ENCODE measurements around the gene DCAKD.

Gene DCAKD

GRCh38 chr17:44982113-44982702, 69.2 kb downstream of the DCAKD start:
- ATAC-seq: no peak

GRCh38 chr17:44981221-44981968, 70.0 kb downstream of the DCAKD start:
- no peak for TF ChIP-seq SNAI2 (CRISPR knock-in tag; IDR thresholded peaks at IDR 0.05)
- no peak for TF ChIP-seq OSR1 (CRISPR knock-in tag; IDR thresholded peaks at IDR 0.05)
- no peak for TF ChIP-seq TCF4 (CRISPR knock-in tag; IDR thresholded peaks at IDR 0.05; ENCODE audit: borderline replicate concordance)
- TF ChIP-seq BACH2 (CRISPR knock-in tag; IDR thresholded peaks at IDR 0.05; ENCODE audit: borderline replicate concordance): no peak
- TF ChIP-seq ZFP3 (CRISPR knock-in tag; IDR thresholded peaks at IDR 0.05): no peak
- TF ChIP-seq, protein P1, sequence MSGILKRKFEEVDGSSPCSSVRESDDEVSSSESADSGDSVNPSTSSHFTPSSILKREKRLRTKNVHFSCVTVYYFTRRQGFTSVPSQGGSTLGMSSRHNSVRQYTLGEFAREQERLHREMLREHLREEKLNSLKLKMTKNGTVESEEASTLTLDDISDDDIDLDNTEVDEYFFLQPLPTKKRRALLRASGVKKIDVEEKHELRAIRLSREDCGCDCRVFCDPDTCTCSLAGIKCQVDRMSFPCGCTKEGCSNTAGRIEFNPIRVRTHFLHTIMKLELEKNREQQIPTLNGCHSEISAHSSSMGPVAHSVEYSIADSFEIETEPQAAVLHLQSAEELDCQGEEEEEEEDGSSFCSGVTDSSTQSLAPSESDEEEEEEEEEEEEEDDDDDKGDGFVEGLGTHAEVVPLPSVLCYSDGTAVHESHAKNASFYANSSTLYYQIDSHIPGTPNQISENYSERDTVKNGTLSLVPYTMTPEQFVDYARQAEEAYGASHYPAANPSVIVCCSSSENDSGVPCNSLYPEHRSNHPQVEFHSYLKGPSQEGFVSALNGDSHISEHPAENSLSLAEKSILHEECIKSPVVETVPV (CRISPR knock-in tag; IDR thresholded peaks at IDR 0.05): no peak
- TF ChIP-seq, protein P2, sequence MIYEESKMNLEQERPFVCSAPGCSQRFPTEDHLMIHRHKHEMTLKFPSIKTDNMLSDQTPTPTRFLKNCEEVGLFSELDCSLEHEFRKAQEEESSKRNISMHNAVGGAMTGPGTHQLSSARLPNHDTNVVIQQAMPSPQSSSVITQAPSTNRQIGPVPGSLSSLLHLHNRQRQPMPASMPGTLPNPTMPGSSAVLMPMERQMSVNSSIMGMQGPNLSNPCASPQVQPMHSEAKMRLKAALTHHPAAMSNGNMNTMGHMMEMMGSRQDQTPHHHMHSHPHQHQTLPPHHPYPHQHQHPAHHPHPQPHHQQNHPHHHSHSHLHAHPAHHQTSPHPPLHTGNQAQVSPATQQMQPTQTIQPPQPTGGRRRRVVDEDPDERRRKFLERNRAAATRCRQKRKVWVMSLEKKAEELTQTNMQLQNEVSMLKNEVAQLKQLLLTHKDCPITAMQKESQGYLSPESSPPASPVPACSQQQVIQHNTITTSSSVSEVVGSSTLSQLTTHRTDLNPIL (CRISPR knock-in tag; IDR thresholded peaks at IDR 0.05; ENCODE audit: low read depth): no peak
- no peak for TF ChIP-seq TOX (CRISPR knock-in tag; IDR thresholded peaks at IDR 0.05; ENCODE audit: borderline replicate concordance)
- TF ChIP-seq, protein P3, sequence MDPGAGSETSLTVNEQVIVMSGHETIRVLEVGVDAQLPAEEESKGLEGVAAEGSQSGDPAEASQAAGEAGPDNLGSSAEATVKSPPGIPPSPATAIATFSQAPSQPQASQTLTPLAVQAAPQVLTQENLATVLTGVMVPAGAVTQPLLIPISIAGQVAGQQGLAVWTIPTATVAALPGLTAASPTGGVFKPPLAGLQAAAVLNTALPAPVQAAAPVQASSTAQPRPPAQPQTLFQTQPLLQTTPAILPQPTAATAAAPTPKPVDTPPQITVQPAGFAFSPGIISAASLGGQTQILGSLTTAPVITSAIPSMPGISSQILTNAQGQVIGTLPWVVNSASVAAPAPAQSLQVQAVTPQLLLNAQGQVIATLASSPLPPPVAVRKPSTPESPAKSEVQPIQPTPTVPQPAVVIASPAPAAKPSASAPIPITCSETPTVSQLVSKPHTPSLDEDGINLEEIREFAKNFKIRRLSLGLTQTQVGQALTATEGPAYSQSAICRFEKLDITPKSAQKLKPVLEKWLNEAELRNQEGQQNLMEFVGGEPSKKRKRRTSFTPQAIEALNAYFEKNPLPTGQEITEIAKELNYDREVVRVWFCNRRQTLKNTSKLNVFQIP (CRISPR knock-in tag; IDR thresholded peaks at IDR 0.05; ENCODE audit: borderline replicate concordance, low read depth): no peak
- no peak for TF ChIP-seq ZFP30 (CRISPR knock-in tag; IDR thresholded peaks at IDR 0.05)
- no peak for TF ChIP-seq ISL1 (CRISPR knock-in tag; IDR thresholded peaks at IDR 0.05)
- no peak for TF ChIP-seq PATZ1 (CRISPR knock-in tag; IDR thresholded peaks at IDR 0.05; ENCODE audit: borderline replicate concordance)
- TF ChIP-seq ESRRG (CRISPR knock-in tag; IDR thresholded peaks at IDR 0.05): no peak
- no peak for TF ChIP-seq TSHZ2 (CRISPR knock-in tag; IDR thresholded peaks at IDR 0.05)
- TF ChIP-seq ZC3H10 (CRISPR knock-in tag; IDR thresholded peaks at IDR 0.05): no peak
- no peak for TF ChIP-seq GLIS3 (CRISPR knock-in tag; IDR thresholded peaks at IDR 0.05)
- TF ChIP-seq CSDC2 (CRISPR knock-in tag; IDR thresholded peaks at IDR 0.05): no peak
- ATAC-seq: no peak

More at GRCh38 chr17:44982113-44982702, 69.2 kb downstream of the DCAKD start:
- TF ChIP-seq OSR1 (CRISPR knock-in tag; IDR thresholded peaks at IDR 0.05): no peak

GRCh38 chr17:44979426-44979995, 71.9 kb downstream of the DCAKD start:
- ATAC-seq: no peak
- TF ChIP-seq ESRRG (CRISPR knock-in tag; IDR thresholded peaks at IDR 0.05) (no peak), BACH2 (CRISPR knock-in tag; IDR thresholded peaks at IDR 0.05; ENCODE audit: borderline replicate concordance) (no peak), RARB (CRISPR knock-in tag; IDR thresholded peaks at IDR 0.05) (no peak), ZFP3 (CRISPR knock-in tag; IDR thresholded peaks at IDR 0.05) (no peak), ZNF8 (CRISPR knock-in tag; IDR thresholded peaks at IDR 0.05) (no peak), PPARA (CRISPR knock-in tag; IDR thresholded peaks at IDR 0.05; ENCODE audit: borderline replicate concordance) (no peak), ZNF565 (CRISPR knock-in tag; conservative IDR thresholded peaks at IDR 0.05; ENCODE audit: low read depth) (no peak), TOX (CRISPR knock-in tag; IDR thresholded peaks at IDR 0.05; ENCODE audit: borderline replicate concordance) (no peak), TCF4 (CRISPR knock-in tag; IDR thresholded peaks at IDR 0.05; ENCODE audit: borderline replicate concordance) (no peak), ZFP30 (CRISPR knock-in tag; IDR thresholded peaks at IDR 0.05) (no peak), ZC3H10 (CRISPR knock-in tag; IDR thresholded peaks at IDR 0.05) (no peak), GLIS3 (CRISPR knock-in tag; IDR thresholded peaks at IDR 0.05) (no peak), OSR1 (CRISPR knock-in tag; IDR thresholded peaks at IDR 0.05) (no peak), ZNF70 (CRISPR knock-in tag; IDR thresholded peaks at IDR 0.05) (no peak), ISL1 (CRISPR knock-in tag; IDR thresholded peaks at IDR 0.05) (no peak)
- TF ChIP-seq, protein P2 (CRISPR knock-in tag; IDR thresholded peaks at IDR 0.05; ENCODE audit: low read depth): no peak
- TF ChIP-seq, protein P3 (CRISPR knock-in tag; IDR thresholded peaks at IDR 0.05; ENCODE audit: borderline replicate concordance, low read depth): no peak

Data from SK-N-SH treated with all-trans-retinoic acid at 6 μM for 48 hours (cell line).